Ovary (tissue), 3 donors: ENCODE measurements around the gene NPHP4.

ENCODE experiments used
- EP300 ChIP-seq: sonication (generic); formaldehyde crosslinking; IDR thresholded peaks from one replicate; pipeline ENCODE4 v1.6.1; 2017; ENCODE audit warnings: antibody characterized with exemption
- POLR2A ChIP-seq: fragments of 450-650 bp; IDR thresholded peaks from one replicate; pipeline ENCODE4 v1.6.1; 2017; ENCODE audit warnings: antibody characterized with exemption, mild to moderate bottlenecking, moderate library complexity
- TF ChIP-seq, protein P1 (sequence below), 3 donors: fragments of 450-650 bp in 2 of 3; fragments of 200-600 bp in 1 of 3; IDR thresholded peaks; one replicate each; pipeline versions ENCODE4 v1.5.1 to v1.8.0; 2016 to 2022; ENCODE audit warnings: antibody characterized with exemption in 3 of 3, mild to moderate bottlenecking in 1 of 3
- donor health status: DM: no; HTN: no; CAD: no.

DNA sequence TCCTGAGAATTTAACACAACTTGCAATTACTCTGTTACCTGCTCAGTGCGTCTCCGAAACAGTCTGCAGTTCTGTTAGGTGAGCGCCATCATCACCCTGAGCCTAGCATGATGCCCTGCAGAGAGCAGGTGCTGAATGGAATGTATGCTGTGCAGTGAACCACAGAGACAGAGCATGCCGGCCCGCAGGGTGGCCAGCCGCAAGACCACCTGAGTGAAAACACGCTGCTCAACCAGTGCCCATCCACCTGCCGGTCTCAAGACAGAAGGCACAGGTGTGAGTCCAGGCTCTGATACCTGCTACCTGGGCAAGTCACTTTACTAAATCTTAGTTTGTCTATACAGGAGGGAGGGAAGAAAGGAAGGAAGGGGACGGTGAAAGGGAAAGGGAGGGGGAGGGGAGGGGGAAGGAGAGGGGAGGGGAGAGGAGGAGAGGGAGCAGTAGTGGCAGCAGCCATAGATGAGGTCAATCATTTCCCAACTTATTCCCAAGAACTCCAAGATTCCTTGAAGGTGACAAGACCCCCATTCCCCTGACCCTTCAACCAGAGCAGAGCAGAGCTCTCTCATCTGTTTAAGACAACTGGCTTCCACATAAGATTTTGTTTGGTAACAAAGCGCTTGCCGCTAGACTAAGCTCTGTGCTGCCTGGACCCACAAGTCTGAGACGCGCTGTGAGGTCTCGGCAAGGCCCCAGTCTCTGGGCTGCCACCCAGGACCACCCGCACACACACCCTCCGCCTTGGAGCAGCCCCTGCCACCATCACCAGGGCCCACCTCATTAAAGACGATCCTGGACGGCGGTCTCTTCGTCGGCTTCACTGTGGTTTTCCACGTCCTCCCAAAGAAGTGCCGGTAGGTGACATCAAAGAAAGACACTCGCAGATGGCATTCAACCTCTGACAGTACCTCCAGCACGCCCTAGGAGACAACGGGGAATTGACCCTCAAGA, 14.5 kb downstream of the NPHP4 start:
- TF ChIP-seq, protein P1, sequence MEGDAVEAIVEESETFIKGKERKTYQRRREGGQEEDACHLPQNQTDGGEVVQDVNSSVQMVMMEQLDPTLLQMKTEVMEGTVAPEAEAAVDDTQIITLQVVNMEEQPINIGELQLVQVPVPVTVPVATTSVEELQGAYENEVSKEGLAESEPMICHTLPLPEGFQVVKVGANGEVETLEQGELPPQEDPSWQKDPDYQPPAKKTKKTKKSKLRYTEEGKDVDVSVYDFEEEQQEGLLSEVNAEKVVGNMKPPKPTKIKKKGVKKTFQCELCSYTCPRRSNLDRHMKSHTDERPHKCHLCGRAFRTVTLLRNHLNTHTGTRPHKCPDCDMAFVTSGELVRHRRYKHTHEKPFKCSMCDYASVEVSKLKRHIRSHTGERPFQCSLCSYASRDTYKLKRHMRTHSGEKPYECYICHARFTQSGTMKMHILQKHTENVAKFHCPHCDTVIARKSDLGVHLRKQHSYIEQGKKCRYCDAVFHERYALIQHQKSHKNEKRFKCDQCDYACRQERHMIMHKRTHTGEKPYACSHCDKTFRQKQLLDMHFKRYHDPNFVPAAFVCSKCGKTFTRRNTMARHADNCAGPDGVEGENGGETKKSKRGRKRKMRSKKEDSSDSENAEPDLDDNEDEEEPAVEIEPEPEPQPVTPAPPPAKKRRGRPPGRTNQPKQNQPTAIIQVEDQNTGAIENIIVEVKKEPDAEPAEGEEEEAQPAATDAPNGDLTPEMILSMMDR (IDR thresholded peaks at IDR 0.05), result no peak
- TF ChIP-seq POLR2A (no peak), EP300 (no peak)
